A673 (cell line): Measurements from ENCODE around the gene CDH4. TPM values are rescaled to one million over a fixed set of nuclear protein-coding genes. Genes with fewer than 3 reads are reported as not detected.

Source experiments
- BruUV-seq: library from RNA; stranded (reverse); fragments of 400-500 nt; replicated peaks from 2 replicates; lab custom pipeline; 2021; lab: Mats Ljungman, UMichigan
- CTCF ChIA-PET: fragments of 300-600 bp; sonication (Branson Sonifier 250); formaldehyde crosslinking; loops from one replicate; lab custom pipeline; 2022; ENCODE audit warnings: antibody characterized with exemption; lab: Charles Lee
- POLR2A ChIA-PET: fragments of 300-600 bp; sonication (Branson Sonifier 250); formaldehyde crosslinking; loops from one replicate; lab custom pipeline; 2022; ENCODE audit warnings: antibody characterized with exemption; ENCODE audit not compliant: low non-redundant PET; lab: Charles Lee
- DNase-seq: peaks from one replicate; pipeline ENCODE4 v3.0.0-alpha.2; 2015; ENCODE audit warnings: low spot score
- H3K27ac ChIP-seq: fragments of 200-600 bp; sonication (generic); 2 replicates; pipeline ENCODE4 v1.5.1; 2016; ENCODE audit warnings: mixed run types, low read depth, mild to moderate bottlenecking, mixed read lengths, antibody characterized with exemption, low read length; ENCODE audit not compliant: poor library complexity, severe bottlenecking
- H3K27me3 ChIP-seq: fragments of 200-600 bp; sonication (generic); replicated peaks from 2 replicates; pipeline ENCODE4 v1.6.1; 2017; ENCODE audit warnings: mixed run types, low read depth, mild to moderate bottlenecking, mixed read lengths, antibody characterized with exemption, low read length; ENCODE audit not compliant: insufficient read depth, poor library complexity
- H3K36me3 ChIP-seq: fragments of 200-600 bp; sonication (generic); 2 replicates; pipeline ENCODE4 v1.6.1; 2016; ENCODE audit warnings: mixed run types, mild to moderate bottlenecking, mixed read lengths, antibody characterized with exemption, low read length; ENCODE audit not compliant: insufficient read depth, poor library complexity, severe bottlenecking
- H3K4me1 ChIP-seq: fragments of 200-600 bp; sonication (generic); 2 replicates; pipeline ENCODE4 v1.6.1; 2017; ENCODE audit warnings: mixed run types, mild to moderate bottlenecking, mixed read lengths, antibody characterized with exemption, low read length; ENCODE audit not compliant: insufficient read depth, poor library complexity, severe bottlenecking
- H3K4me3 ChIP-seq: fragments of 200-600 bp; sonication (generic); 2 replicates; pipeline ENCODE4 v1.5.1; 2016; ENCODE audit warnings: low read depth, mixed run types, mild to moderate bottlenecking, mixed read lengths, low read length; ENCODE audit not compliant: poor library complexity, severe bottlenecking
- H3K9me3 ChIP-seq: fragments of 200-600 bp; sonication (generic); 2 replicates; pipeline ENCODE4 v1.6.1; 2016; ENCODE audit warnings: mixed run types, low read depth, mild to moderate bottlenecking, mixed read lengths, antibody characterized with exemption, low read length; ENCODE audit not compliant: poor library complexity, severe bottlenecking
- CTCF ChIP-seq: fragments of 300-800, 200-600 bp; sonication (generic); conservative IDR thresholded peaks from 2 replicates; pipeline ENCODE4 v1.5.1; 2017; ENCODE audit warnings: low read depth, mild to moderate bottlenecking, antibody characterized with exemption, low read length, moderate library complexity, mixed read lengths
- EZH2 ChIP-seq: fragments of 200-600 bp; sonication (generic); IDR thresholded peaks from 2 replicates; pipeline ENCODE4 v1.6.1; 2017; ENCODE audit warnings: borderline replicate concordance, low read depth, mild to moderate bottlenecking, mixed read lengths, antibody characterized with exemption, low read length; ENCODE audit not compliant: poor library complexity, severe bottlenecking
- intact Hi-C: fragments of 100-400 bp; cut with micrococcal nuclease; formaldehyde crosslinking; loops from one replicate; pipeline ENCODE4 v1.10.0; 2022; ENCODE audit not compliant: unreplicated experiment
- total RNA-seq: library from RNA; stranded (reverse); gene quantifications from 2 replicates; pipeline ENCODE4 v1.2.3, GENCODE V29; 2021

The CDH4 gene
- total RNA-seq, 1 experiment from 2014 or later = 8.3 TPM

- no peak overlapping the region for H3K4me3 ChIP-seq
- H3K4me1 ChIP-seq = no peaks in the 10 kb centered on the region
- no TSS peak for BruUV-seq
- ChIA-PET POLR2A (no interaction called here), CTCF (no interaction called here)
- H3K9me3 ChIP-seq = no peaks in the 10 kb centered on the region
- no peak for DNase-seq
- peaks cover 22% of the 10 kb centered on the region for H3K27me3 ChIP-seq
- H3K36me3 ChIP-seq = no peaks in the 10 kb centered on the region
- no peak overlapping the region for H3K27ac ChIP-seq
- TF ChIP-seq EZH2 (no peak), CTCF (no peak)
- intact Hi-C loops = no loop called here
Observed at GRCh38 chr20:61909028-61909427, 657.0 kb downstream of the CDH4 start.

DNA sequence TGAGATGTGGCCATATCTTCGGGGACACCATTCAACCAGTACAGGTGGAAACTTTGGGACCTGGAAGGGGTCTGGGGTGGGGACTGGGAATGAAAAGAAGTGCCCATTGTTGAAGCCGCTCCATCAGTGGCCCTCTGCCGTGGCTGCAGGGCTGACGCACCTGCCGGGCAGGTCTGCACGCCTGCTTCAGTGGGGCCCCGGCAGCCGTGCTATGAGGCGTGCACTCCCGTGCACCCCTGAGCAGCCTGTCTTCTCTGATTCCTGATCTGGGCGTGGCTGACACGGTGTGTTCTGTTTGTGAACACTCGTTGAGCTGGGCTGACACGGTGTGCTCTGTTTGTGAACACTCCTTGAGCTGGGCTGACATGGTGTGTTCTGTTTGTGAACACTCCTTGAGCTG lies 657.8 kb downstream of the CDH4 start:
- H3K4me1 ChIP-seq = no peaks in the 10 kb centered on the region
- no peak overlapping the region for H3K27ac ChIP-seq
- H3K4me3 ChIP-seq = no peak overlapping the region
- no peaks in the 10 kb centered on the region for H3K36me3 ChIP-seq
- CTCF ChIA-PET = no interaction called here
- DNase-seq = no peak
- no peak for TF ChIP-seq CTCF
- TF ChIP-seq EZH2 = no peak
- intact Hi-C loops = no loop called here
- BruUV-seq = no TSS peak
- POLR2A ChIA-PET = no interaction called here
- H3K9me3 ChIP-seq = no peaks in the 10 kb centered on the region
- H3K27me3 ChIP-seq = peaks cover 17% of the 10 kb centered on the region

- intact Hi-C loops = no loop called here
- peaks cover 16% of the 10 kb centered on the region for H3K27me3 ChIP-seq
- no TSS peak for BruUV-seq
- H3K4me1 ChIP-seq = no peaks in the 10 kb centered on the region
- TF ChIP-seq CTCF = no peak
- no peak for TF ChIP-seq EZH2
- H3K4me3 ChIP-seq = no peak overlapping the region
- no peaks in the 10 kb centered on the region for H3K9me3 ChIP-seq
- ChIA-PET POLR2A (no interaction called here), CTCF (no interaction called here)
- H3K36me3 ChIP-seq = no peaks in the 10 kb centered on the region
- H3K27ac ChIP-seq = no peak overlapping the region
- no peak for DNase-seq
Observed at GRCh38 chr20:61911824-61912223, 659.8 kb downstream of the CDH4 start.
